DOHH2 (cell line): Measurements from ENCODE around the gene CYP27B1.

Experiments used
- H3F3A ChIP-seq: fragments of 200-600 bp; sonication (generic), shearing (Covaris generic); 2 replicates; pipeline ENCODE4 v1.6.0; 2016; ENCODE audit warnings: antibody characterized with exemption, mild to moderate bottlenecking; ENCODE audit not compliant: control insufficient read depth, insufficient read depth
- H3K27ac ChIP-seq: fragments of 200-600 bp; sonication (generic); 2 replicates; pipeline ENCODE4 v1.5.1; 2014; ENCODE audit warnings: low read depth, mild to moderate bottlenecking, low read length, moderate library complexity
- H3K27me3 ChIP-seq: fragments of 200-600 bp; sonication (generic); 2 replicates; pipeline ENCODE4 v1.6.1; 2014; ENCODE audit warnings: mild to moderate bottlenecking, low read length, mixed read lengths; ENCODE audit not compliant: control insufficient read depth
- H3K36me3 ChIP-seq: fragments of 200-600 bp; sonication (generic); 2 replicates; pipeline ENCODE4 v1.6.1; 2014; ENCODE audit warnings: mild to moderate bottlenecking, low read length, moderate library complexity, mixed read lengths; ENCODE audit not compliant: control insufficient read depth
- H3K4me1 ChIP-seq: fragments of 200-600 bp; sonication (generic); 2 replicates; pipeline ENCODE4 v1.6.1; 2014; ENCODE audit warnings: mild to moderate bottlenecking, low read length, mixed read lengths; ENCODE audit not compliant: control insufficient read depth
- H3K4me2 ChIP-seq: fragments of 200-600 bp; sonication (generic); 2 replicates; pipeline ENCODE4 v1.6.0; 2014; ENCODE audit warnings: mild to moderate bottlenecking, low read length, moderate library complexity
- H3K4me3 ChIP-seq: fragments of 200-600 bp; sonication (generic); 2 replicates; pipeline ENCODE4 v1.5.1; 2014; ENCODE audit warnings: mild to moderate bottlenecking, low read length, mixed read lengths
- H3K79me2 ChIP-seq: fragments of 200-600 bp; sonication (generic); 2 replicates; pipeline ENCODE4 v1.6.1; 2014; ENCODE audit warnings: mild to moderate bottlenecking, low read length, mixed read lengths; ENCODE audit not compliant: control insufficient read depth
- H3K9me2 ChIP-seq: fragments of 200-600 bp; sonication (generic); replicated peaks from 2 replicates; pipeline ENCODE4 v1.6.1; 2014; ENCODE audit warnings: mild to moderate bottlenecking, low read length, mixed read lengths; ENCODE audit not compliant: control insufficient read depth
- H3K9me3 ChIP-seq: fragments of 200-600 bp; sonication (generic); 2 replicates; pipeline ENCODE4 v1.6.1; 2014; ENCODE audit warnings: antibody characterized with exemption, low read length, mixed read lengths; ENCODE audit not compliant: control insufficient read depth, insufficient read depth
- H4K20me1 ChIP-seq: fragments of 200-600 bp; sonication (generic); 2 replicates; pipeline ENCODE4 v1.6.0; 2014; ENCODE audit warnings: low read depth, mild to moderate bottlenecking, antibody characterized with exemption, low read length, moderate library complexity; ENCODE audit not compliant: control insufficient read depth, insufficient read depth
- EZH2phosphoT487 ChIP-seq: fragments of 200-600 bp; sonication (generic); IDR thresholded peaks from 2 replicates; pipeline ENCODE4 v1.6.1; 2017; ENCODE audit warnings: borderline replicate concordance, mild to moderate bottlenecking, antibody characterized with exemption, low read length, moderate library complexity, mixed read lengths
- TF ChIP-seq, protein P1 (sequence below): fragments of 200-600 bp; sonication (generic); IDR thresholded peaks from one replicate; pipeline ENCODE4 v1.5.1; 2014; ENCODE audit warnings: antibody characterized with exemption, mild to moderate bottlenecking, low read depth, low read length; ENCODE audit not compliant: poor library complexity, severe bottlenecking

The CYP27B1 gene

GRCh38 chr12:57763881-57764661 lies 2.8 kb downstream of the CYP27B1 start:
- Histone ChIP-seq H3K9me3 (no peaks in the 10 kb centered on the region), H3K4me2 (peak overlapping the region; percentile 90), H4K20me1 (peaks cover 16% of the 10 kb centered on the region; the same call in 1 of the 2 replicates), H3K79me2 (peaks cover 17% of the 10 kb centered on the region), H3K9me2 (no peaks in the 10 kb centered on the region), H3K36me3 (peaks cover 30% of the 10 kb centered on the region), H3K27me3 (peaks cover 30% of the 10 kb centered on the region), H3K27ac (no peak overlapping the region), H3K4me1 (peaks cover 32% of the 10 kb centered on the region), H3K4me3 (peak overlapping the region; percentile 71), H3F3A (peaks cover 15% of the 10 kb centered on the region)
- TF ChIP-seq, protein P1, sequence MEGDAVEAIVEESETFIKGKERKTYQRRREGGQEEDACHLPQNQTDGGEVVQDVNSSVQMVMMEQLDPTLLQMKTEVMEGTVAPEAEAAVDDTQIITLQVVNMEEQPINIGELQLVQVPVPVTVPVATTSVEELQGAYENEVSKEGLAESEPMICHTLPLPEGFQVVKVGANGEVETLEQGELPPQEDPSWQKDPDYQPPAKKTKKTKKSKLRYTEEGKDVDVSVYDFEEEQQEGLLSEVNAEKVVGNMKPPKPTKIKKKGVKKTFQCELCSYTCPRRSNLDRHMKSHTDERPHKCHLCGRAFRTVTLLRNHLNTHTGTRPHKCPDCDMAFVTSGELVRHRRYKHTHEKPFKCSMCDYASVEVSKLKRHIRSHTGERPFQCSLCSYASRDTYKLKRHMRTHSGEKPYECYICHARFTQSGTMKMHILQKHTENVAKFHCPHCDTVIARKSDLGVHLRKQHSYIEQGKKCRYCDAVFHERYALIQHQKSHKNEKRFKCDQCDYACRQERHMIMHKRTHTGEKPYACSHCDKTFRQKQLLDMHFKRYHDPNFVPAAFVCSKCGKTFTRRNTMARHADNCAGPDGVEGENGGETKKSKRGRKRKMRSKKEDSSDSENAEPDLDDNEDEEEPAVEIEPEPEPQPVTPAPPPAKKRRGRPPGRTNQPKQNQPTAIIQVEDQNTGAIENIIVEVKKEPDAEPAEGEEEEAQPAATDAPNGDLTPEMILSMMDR, result no peak
- TF ChIP-seq EZH2phosphoT487, result no peak

GRCh38 chr12:57762463-57762862 lies 4.4 kb downstream of the CYP27B1 start:
- TF ChIP-seq, protein P1, result no peak
- no peak for TF ChIP-seq EZH2phosphoT487
- H3K9me3 ChIP-seq, result no peaks in the 10 kb centered on the region
- peaks cover 40% of the 10 kb centered on the region for H3K36me3 ChIP-seq
- H3K4me2 ChIP-seq, result no peak overlapping the region
- H3K4me3 ChIP-seq, result no peak overlapping the region
- no peak overlapping the region for H3K27ac ChIP-seq
- peaks cover 30% of the 10 kb centered on the region for H3K27me3 ChIP-seq
- H3K79me2 ChIP-seq, result peaks cover 33% of the 10 kb centered on the region
- H3K9me2 ChIP-seq, result no peaks in the 10 kb centered on the region
- peaks cover 15% of the 10 kb centered on the region for H3F3A ChIP-seq
- H4K20me1 ChIP-seq, result peaks cover 16% of the 10 kb centered on the region; the same call in 1 of the 2 replicates
- H3K4me1 ChIP-seq, result peaks cover 35% of the 10 kb centered on the region

DNA sequence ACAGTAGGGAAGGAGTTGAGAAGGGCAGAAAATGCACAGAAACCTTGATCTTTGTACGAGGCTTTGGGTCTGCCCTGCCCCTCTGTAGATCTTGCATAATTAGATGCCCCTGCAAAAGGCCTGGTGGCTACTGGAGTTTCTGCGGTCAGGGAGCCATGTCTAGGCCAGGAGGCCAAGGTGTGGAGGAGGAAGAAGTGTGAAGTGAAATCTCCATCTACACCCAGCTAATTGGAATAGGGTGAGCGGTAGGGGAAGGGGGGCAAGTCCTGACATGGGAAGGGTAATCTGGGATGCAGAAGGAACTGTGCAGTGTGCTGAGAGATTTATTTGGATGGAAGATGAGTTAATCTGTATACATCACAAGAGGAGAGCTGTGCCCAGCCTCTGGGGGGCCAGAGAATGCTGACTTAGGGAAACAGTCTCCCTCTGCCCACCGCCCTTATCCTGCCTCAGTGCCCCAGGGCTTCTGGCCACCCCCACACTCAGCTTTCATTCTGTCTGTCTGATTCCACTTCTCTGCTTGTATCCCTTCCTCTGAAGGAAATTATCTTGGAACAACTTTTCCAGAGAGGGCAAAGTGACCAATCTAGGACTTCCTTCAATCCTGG lies 5.4 kb downstream of the CYP27B1 start:
- no peak overlapping the region for H3K4me2 ChIP-seq
- H3F3A ChIP-seq, result peaks cover 16% of the 10 kb centered on the region
- peaks cover 39% of the 10 kb centered on the region for H3K4me1 ChIP-seq
- no peak overlapping the region for H3K27ac ChIP-seq
- H3K79me2 ChIP-seq, result peaks cover 42% of the 10 kb centered on the region
- H3K27me3 ChIP-seq, result peaks cover 24% of the 10 kb centered on the region
- peaks cover 16% of the 10 kb centered on the region; the same call in 1 of the 2 replicates for H4K20me1 ChIP-seq
- H3K9me3 ChIP-seq, result no peaks in the 10 kb centered on the region
- no peaks in the 10 kb centered on the region for H3K9me2 ChIP-seq
- no peak overlapping the region for H3K4me3 ChIP-seq
- TF ChIP-seq EZH2phosphoT487, result no peak
- TF ChIP-seq, protein P1, result no peak
- peaks cover 48% of the 10 kb centered on the region for H3K36me3 ChIP-seq
